ENCODE results near the gene FRMD1. TPM values are rescaled to one million over a fixed set of nuclear protein-coding genes. Genes with fewer than 3 reads are reported as not detected.

The FRMD1 gene
- polyA plus RNA-seq, 6 donors from 2014 or later = not detected

- no peak for ATAC-seq (ENCODE audit: low read depth in 2 of 2)
- H3K9me3 Mint-ChIP-seq = peaks cover 4 to 20% (median 15%) of the 10 kb centered on the region in 7 donors
- peaks cover under 1 to 10% of the 10 kb centered on the region in 2 donors for H3K36me3 Mint-ChIP-seq
- H3K27ac Mint-ChIP-seq = no peak overlapping the region
- H3K4me3 Mint-ChIP-seq = no peak overlapping the region
- H3K27me3 Mint-ChIP-seq = peaks cover 12 to 31% (median 14%) of the 10 kb centered on the region in 3 donors
- peaks cover 0 to under 1% (median 0%) of the 10 kb centered on the region in 3 donors for H3K4me1 Mint-ChIP-seq
- DNase-seq = no peak
Measured at GRCh38 chr6:168030908-168031307, 48.1 kb downstream of the FRMD1 start.

DNA sequence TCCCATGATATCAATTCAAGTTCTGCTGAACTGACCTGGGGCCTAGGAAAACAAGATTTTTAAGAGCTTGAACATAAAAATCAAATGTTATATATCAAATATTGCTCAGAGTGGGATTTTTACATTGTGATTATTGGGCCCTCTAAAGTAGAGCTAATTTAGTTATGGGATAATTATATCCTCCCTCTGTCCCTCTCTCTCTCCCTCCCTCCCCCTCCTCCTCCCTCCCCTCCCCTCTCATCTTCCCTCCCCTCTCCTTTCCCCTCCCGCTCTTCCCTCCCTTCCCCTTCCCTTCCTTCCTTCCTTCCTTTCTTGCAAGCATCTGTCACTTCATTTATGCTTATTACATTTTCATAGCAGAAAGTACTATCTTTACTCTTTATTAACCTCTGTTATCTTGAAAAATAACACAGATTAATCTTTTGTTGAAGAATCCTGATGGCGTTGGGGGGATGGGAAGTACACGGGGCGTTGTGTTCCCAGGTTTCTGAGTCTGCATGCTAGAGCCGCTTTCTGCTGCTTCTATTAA lies 48.7 kb downstream of the FRMD1 start:
- H3K4me3 Mint-ChIP-seq = no peak overlapping the region
- H3K36me3 Mint-ChIP-seq = peaks cover 0 to 7% of the 10 kb centered on the region in 2 donors
- H3K4me1 Mint-ChIP-seq = no peaks in the 10 kb centered on the region
- no peak overlapping the region for H3K27ac Mint-ChIP-seq
- no peak for ATAC-seq (ENCODE audit: low read depth in 2 of 2)
- DNase-seq = no peak
- H3K27me3 Mint-ChIP-seq = peaks cover 7 to 29% (median 11%) of the 10 kb centered on the region in 3 donors
- peaks cover 3 to 20% (median 15%) of the 10 kb centered on the region in 7 donors for H3K9me3 Mint-ChIP-seq

GRCh38 chr6:168029459-168030217 lies 49.4 kb downstream of the FRMD1 start:
- Mint-ChIP-seq H3K27me3 (peaks cover 7 to 23% (median 11%) of the 10 kb centered on the region in 3 donors), H3K4me3 (no peak overlapping the region)

GRCh38 chr6:168028181-168028580 lies 50.8 kb downstream of the FRMD1 start:
- H3K27ac Mint-ChIP-seq = peak overlapping the region in 1 of 6 donors; percentile 7
- ATAC-seq (ENCODE audit: low read depth in 2 of 2) = no peak

More at GRCh38 chr6:168029459-168030217, 49.4 kb downstream of the FRMD1 start:
- DNase-seq (no peak), ATAC-seq (ENCODE audit: low read depth in 2 of 2) (no peak)
- H3K9me3 Mint-ChIP-seq = peaks cover 3 to 20% (median 11%) of the 10 kb centered on the region in 7 donors
- no peaks in the 10 kb centered on the region for H3K4me1 Mint-ChIP-seq
- H3K27ac Mint-ChIP-seq = no peak overlapping the region
- H3K36me3 Mint-ChIP-seq = peaks cover 0 to 7% of the 10 kb centered on the region in 2 donors

DNA sequence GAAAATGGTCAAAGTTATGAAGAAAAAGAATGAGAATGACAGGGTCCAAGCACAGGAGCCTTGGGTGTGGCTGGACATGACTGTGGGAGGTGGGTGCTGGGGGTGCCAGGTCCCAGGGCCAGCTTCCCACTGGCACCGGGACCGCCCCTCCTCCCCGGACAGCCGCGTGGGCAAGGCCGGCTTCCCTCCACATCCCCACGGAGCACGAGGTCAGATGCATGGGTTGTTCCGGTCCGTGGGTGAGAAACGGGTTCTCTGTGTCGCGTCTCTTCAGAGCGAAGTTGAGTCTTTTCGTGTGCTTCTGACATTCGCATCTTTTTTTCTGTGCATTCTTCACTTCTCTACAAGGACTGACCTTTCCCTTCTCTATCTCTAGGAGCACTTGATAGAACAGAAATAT lies 51.5 kb downstream of the FRMD1 start:
- DNase-seq (no peak), ATAC-seq (ENCODE audit: low read depth in 2 of 2) (no peak)
- peaks cover 0 to 13% (median 4%) of the 10 kb centered on the region in 3 donors for H3K27me3 Mint-ChIP-seq

More at GRCh38 chr6:168028181-168028580, 50.8 kb downstream of the FRMD1 start:
- H3K27me3 Mint-ChIP-seq = peaks cover 0 to 13% (median 4%) of the 10 kb centered on the region in 3 donors
- no peak overlapping the region for H3K4me3 Mint-ChIP-seq
- DNase-seq = no peak
- H3K36me3 Mint-ChIP-seq = no peaks in the 10 kb centered on the region
- peaks cover 0 to 12% (median 4%) of the 10 kb centered on the region in 7 donors for H3K9me3 Mint-ChIP-seq
- no peaks in the 10 kb centered on the region for H3K4me1 Mint-ChIP-seq

DNA sequence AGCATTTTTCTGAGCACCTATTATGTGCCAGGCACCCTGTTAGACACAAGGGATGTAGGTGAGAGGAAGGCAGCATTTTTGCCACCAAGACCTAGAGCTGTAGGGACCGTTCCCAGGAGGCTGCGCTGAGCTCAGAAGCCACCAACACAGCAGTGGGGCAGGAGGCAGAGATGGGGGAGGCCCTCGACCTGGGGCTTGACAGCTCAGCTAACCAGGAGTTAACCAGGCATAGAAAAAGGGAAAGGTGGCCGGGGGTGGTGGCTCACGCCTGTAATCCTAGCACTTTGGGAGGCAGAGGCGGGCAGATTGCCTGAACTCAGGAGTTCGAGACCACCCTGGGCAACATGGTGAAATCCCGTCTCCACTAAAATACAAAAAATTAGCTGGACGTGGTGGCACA lies 52.1 kb downstream of the FRMD1 start:
- DNase-seq (no peak), ATAC-seq (ENCODE audit: low read depth in 2 of 2) (no peak)
- no peaks in the 10 kb centered on the region for H3K4me1 Mint-ChIP-seq
- no peaks in the 10 kb centered on the region for H3K36me3 Mint-ChIP-seq
- no peak overlapping the region for H3K27ac Mint-ChIP-seq
- H3K4me3 Mint-ChIP-seq = no peak overlapping the region
- H3K27me3 Mint-ChIP-seq = peaks cover 0 to 11% (median 0%) of the 10 kb centered on the region in 3 donors
- H3K9me3 Mint-ChIP-seq = peaks cover 0 to 10% (median 3%) of the 10 kb centered on the region in 7 donors

More for the DNA sequence above, 51.5 kb downstream of the FRMD1 start:
- H3K36me3 Mint-ChIP-seq = no peaks in the 10 kb centered on the region
- H3K27ac Mint-ChIP-seq = no peak overlapping the region
- peaks cover 0 to 10% (median 4%) of the 10 kb centered on the region in 7 donors for H3K9me3 Mint-ChIP-seq
- no peaks in the 10 kb centered on the region for H3K4me1 Mint-ChIP-seq
- H3K4me3 Mint-ChIP-seq = no peak overlapping the region

- DNase-seq = no peak
- ATAC-seq (ENCODE audit: low read depth in 2 of 2) = no peak
- Mint-ChIP-seq H3K4me1 (no peaks in the 10 kb centered on the region), H3K27me3 (peaks cover 0 to 5% (median 0%) of the 10 kb centered on the region in 3 donors), H3K9me3 (peaks cover 0 to 10% (median 3%) of the 10 kb centered on the region in 7 donors), H3K4me3 (no peak overlapping the region), H3K27ac (no peak overlapping the region), H3K36me3 (no peaks in the 10 kb centered on the region)
Measured at GRCh38 chr6:168025831-168026710, 52.9 kb downstream of the FRMD1 start.

DNA sequence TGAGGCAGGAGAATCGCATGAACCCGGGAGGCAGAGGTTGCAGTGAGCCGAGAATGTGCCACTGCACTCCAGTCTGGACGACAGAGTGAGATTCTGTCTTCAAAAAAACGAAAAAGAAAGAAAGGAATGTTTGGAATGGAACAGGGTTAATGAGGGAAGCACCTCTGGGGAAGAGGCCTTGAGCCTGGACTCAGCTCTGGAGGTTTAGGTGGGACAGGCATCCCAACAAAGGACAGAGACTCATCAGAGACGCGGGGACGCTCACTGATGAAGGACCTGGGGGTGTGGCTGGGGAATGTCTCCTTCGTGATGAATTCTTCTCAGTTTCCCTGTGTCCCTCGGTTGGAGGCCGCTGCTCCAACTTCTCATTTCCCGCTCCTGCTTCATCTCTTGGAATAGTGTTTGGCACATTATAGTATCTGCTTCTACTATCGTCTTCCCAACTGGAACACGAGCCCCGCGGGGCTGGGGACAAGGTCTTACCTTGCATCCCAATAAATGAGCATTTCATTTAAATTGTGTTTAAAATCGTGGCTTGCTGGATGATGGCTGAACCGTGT lies 54.0 kb downstream of the FRMD1 start:
- H3K4me1 Mint-ChIP-seq = no peaks in the 10 kb centered on the region
- no peak overlapping the region for H3K4me3 Mint-ChIP-seq
- DNase-seq (no peak), ATAC-seq (ENCODE audit: low read depth in 2 of 2) (no peak)
- no peak overlapping the region for H3K27ac Mint-ChIP-seq
- peaks cover 0 to 10% (median 4%) of the 10 kb centered on the region in 7 donors for H3K9me3 Mint-ChIP-seq
- no peaks in the 10 kb centered on the region for H3K36me3 Mint-ChIP-seq
- H3K27me3 Mint-ChIP-seq = peaks cover 0 to 5% (median 0%) of the 10 kb centered on the region in 3 donors

DNA sequence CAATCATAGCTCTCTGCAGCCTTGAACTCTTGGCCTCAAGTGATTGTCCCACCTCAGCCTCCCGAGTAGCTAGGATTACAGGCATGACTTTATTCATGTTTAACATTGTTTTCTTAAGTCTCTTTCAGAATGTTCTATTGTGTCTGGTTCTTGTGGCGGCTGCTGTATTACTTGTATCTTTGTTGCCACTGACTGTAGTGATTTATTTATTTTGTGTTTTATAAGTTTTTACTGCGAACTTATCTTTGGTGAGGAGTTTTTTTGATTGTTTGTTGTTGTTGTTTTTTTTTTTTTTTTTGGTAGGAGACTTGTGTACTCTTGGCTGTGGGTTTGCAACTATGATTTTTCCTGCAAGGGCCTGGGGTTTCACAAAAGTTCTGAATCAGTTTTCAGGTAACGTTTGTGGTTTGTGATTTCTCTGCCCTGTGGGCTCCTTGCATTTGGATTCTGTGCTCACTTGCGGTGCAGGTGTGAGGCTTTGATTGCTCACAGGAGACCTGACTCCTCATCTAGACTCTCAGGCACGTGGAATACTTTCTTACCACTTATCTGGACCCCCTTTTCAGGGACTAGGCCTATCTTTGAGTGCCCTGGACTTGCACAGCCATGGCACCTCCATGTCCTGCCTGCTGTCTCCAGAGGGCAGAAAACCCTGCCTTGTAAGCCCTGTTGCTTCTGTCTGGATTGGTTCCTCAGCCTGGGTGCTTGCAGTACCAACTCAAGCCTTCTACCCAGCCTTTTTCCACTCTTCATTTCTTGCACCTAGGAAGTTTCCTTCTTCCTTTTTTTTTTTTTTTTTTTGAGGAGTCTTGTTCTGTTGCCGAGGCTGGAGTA lies 56.3 kb downstream of the FRMD1 start:
- Mint-ChIP-seq H3K4me1 (no peaks in the 10 kb centered on the region), H3K36me3 (no peaks in the 10 kb centered on the region), H3K9me3 (peaks cover 1 to 12% (median 6%) of the 10 kb centered on the region in 7 donors), H3K4me3 (no peak overlapping the region), H3K27me3 (peaks cover 0 to 5% (median 0%) of the 10 kb centered on the region in 3 donors), H3K27ac (no peak overlapping the region)
- ATAC-seq (ENCODE audit: low read depth in 2 of 2) (no peak), DNase-seq (no peak)

DNA sequence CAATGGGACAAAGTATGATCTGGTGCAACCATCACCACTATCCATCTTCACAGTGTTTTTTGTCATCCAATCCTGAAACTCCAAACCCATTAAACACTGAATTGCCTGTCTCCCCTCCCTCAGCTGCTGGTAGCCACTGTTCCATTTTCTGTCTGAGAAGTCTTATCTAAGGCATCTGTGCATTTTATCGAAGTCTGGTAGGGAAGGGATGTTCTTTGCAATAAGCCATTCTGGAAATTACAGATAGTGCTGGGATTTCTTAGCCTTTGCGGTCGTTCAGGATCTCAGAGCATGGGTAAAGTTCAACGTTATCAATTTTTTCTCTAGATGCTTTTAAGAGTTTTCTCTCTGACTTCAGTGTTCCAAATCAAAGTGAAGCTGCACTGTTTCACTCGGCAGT lies 57.4 kb downstream of the FRMD1 start:
- no peak overlapping the region for H3K4me3 Mint-ChIP-seq
- peaks cover 0 to 12% (median 6%) of the 10 kb centered on the region in 7 donors for H3K9me3 Mint-ChIP-seq
- peaks cover 0 to under 1% (median 0%) of the 10 kb centered on the region in 3 donors for H3K27me3 Mint-ChIP-seq

DNA sequence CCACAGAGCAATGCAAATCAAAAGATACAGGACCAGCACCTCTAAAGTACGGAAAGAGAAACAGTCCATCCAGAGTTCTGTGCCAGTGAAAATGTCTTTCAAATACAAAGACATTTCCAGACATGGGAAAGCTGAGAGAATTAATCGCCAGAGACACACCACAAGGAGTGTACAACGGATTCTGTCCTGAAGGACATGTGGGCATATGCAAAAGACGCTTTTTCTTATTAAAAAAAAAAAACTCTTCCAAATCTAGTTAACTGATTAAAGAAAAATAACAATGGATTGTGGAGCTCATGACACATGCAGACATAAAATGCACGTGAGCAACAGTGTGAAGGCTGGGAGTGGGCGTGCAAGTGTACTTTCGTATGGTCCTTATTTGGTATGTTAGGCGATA lies 58.8 kb downstream of the FRMD1 start:
- H3K27me3 Mint-ChIP-seq = no peaks in the 10 kb centered on the region
- no peaks in the 10 kb centered on the region for H3K36me3 Mint-ChIP-seq

More for the DNA sequence above, 57.4 kb downstream of the FRMD1 start:
- ATAC-seq (ENCODE audit: low read depth in 2 of 2) (no peak), DNase-seq (no peak)
- no peaks in the 10 kb centered on the region for H3K36me3 Mint-ChIP-seq
- no peaks in the 10 kb centered on the region for H3K4me1 Mint-ChIP-seq
- no peak overlapping the region for H3K27ac Mint-ChIP-seq

DNA sequence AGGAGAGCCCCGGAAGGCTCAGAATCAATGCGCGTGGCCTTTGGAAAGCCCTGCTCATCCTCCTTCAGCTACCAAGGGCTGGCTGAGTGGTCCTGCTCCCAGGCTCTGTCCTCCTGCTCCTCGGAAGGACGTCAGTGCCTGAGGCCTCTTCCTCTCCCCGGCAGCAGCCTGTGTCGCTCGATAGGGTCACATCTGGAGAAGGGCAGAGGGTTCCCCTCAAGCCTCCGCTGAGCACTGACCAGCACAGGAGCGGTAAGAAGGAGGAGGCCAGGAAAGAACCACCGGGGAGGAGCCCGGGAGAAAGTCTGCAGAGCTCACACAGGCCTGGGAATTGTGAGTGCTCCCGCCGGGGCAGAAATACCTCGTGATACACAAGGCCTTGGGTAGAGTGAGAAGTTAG lies 60.3 kb downstream of the FRMD1 start:
- Mint-ChIP-seq H3K27ac (no peak overlapping the region), H3K27me3 (no peaks in the 10 kb centered on the region), H3K4me1 (no peaks in the 10 kb centered on the region), H3K36me3 (no peaks in the 10 kb centered on the region), H3K9me3 (peaks cover 7 to 22% (median 10%) of the 10 kb centered on the region in 7 donors), H3K4me3 (no peak overlapping the region)
- DNase-seq (no peak), ATAC-seq (ENCODE audit: low read depth in 2 of 2) (no peak)

More for the DNA sequence above, 58.8 kb downstream of the FRMD1 start:
- Mint-ChIP-seq H3K4me1 (no peaks in the 10 kb centered on the region), H3K27ac (no peak overlapping the region), H3K9me3 (peaks cover 3 to 12% (median 7%) of the 10 kb centered on the region in 7 donors), H3K4me3 (no peak overlapping the region)
- no peak for ATAC-seq (ENCODE audit: low read depth in 2 of 2)
- DNase-seq = no peak
